ENCODE data around the gene DHX40. TPM values are rescaled to one million over a fixed set of nuclear protein-coding genes. Genes with fewer than 3 reads are reported as not detected.

Gene DHX40
- polyA plus RNA-seq, 1 donor (not counting 4 experiments of a cell fraction or from before 2014, with no cell fraction given): 30.7 TPM

- no peak overlapping the region for H3K9ac ChIP-seq (ENCODE audit: control insufficient read depth, extremely low read depth, insufficient read depth, low read length)
- no peak overlapping the region for H3K4me3 ChIP-seq (ENCODE audit: control insufficient read depth in 2 of 3, extremely low read depth in 1 of 3, insufficient read depth in 2 of 3, low read depth in 1 of 3, low read length in 3 of 3)
- no peak for TF ChIP-seq EZH2 (IDR thresholded peaks at IDR 0.05; ENCODE audit: low read length)
- TF ChIP-seq CTCF (optimal IDR thresholded peaks at IDR 0.05 in 1 of 3, IDR thresholded peaks at IDR 0.05 in 1 of 3, conservative IDR thresholded peaks at IDR 0.05 in 1 of 3; ENCODE audit: extremely low read depth in 1 of 3, insufficient read depth in 2 of 3, low read length in 3 of 3): no peak
- no peaks in the 10 kb centered on the region for H3K36me3 ChIP-seq (ENCODE audit: control insufficient read depth in 2 of 2, extremely low read depth in 1 of 2, insufficient read depth in 2 of 2, low read length in 2 of 2)
- no peaks in the 10 kb centered on the region for H4K20me1 ChIP-seq (ENCODE audit: control insufficient read depth, extremely low read depth, insufficient read depth, low read length)
- no peaks in the 10 kb centered on the region for H3K4me1 ChIP-seq (ENCODE audit: control insufficient read depth, extremely low read depth, insufficient read depth, low read length)
- no peak overlapping the region for H2AFZ ChIP-seq (ENCODE audit: control insufficient read depth, low read length)
- DNase-seq (ENCODE audit: low read depth, low spot score): no peak
- no peak overlapping the region for H3K4me2 ChIP-seq (ENCODE audit: control insufficient read depth, extremely low read depth, insufficient read depth, low read depth, low read length)
- dilution Hi-C loops (cut with MboI; ENCODE audit: extremely low pct_ligation_motif_present, low sequenced_read_pairs): no loop called here
- no peak overlapping the region for H3K27ac ChIP-seq (ENCODE audit: control insufficient read depth, insufficient read depth, low read length)
- no peaks in the 10 kb centered on the region for H3K9me1 ChIP-seq (ENCODE audit: control insufficient read depth, extremely low read depth, insufficient read depth, low read length)
- H3K9me3 ChIP-seq (ENCODE audit: control insufficient read depth, low read depth, low read length): no peaks in the 10 kb centered on the region
- no peaks in the 10 kb centered on the region for H3K79me2 ChIP-seq (ENCODE audit: control insufficient read depth, insufficient read depth, low read length)
- FAIRE-seq: no peak
- H3K27me3 ChIP-seq (ENCODE audit: control insufficient read depth, extremely low read depth, insufficient read depth, low read length): peaks cover 8% of the 10 kb centered on the region
Measured at GRCh38 chr17:59527931-59528330, 37.5 kb upstream of the DHX40 start.

- H3K27ac ChIP-seq (ENCODE audit: control insufficient read depth, insufficient read depth, low read length): no peak overlapping the region
- no peaks in the 10 kb centered on the region for H3K9me1 ChIP-seq (ENCODE audit: control insufficient read depth, extremely low read depth, insufficient read depth, low read length)
- no peak overlapping the region for H3K4me2 ChIP-seq (ENCODE audit: control insufficient read depth, extremely low read depth, insufficient read depth, low read depth, low read length)
- H4K20me1 ChIP-seq (ENCODE audit: control insufficient read depth, extremely low read depth, insufficient read depth, low read length): no peaks in the 10 kb centered on the region
- H3K36me3 ChIP-seq (ENCODE audit: control insufficient read depth in 2 of 2, extremely low read depth in 1 of 2, insufficient read depth in 2 of 2, low read length in 2 of 2): no peaks in the 10 kb centered on the region
- TF ChIP-seq EZH2 (IDR thresholded peaks at IDR 0.05; ENCODE audit: low read length) (no peak), CTCF (optimal IDR thresholded peaks at IDR 0.05 in 1 of 3, IDR thresholded peaks at IDR 0.05 in 1 of 3, conservative IDR thresholded peaks at IDR 0.05 in 1 of 3; ENCODE audit: extremely low read depth in 1 of 3, insufficient read depth in 2 of 3, low read length in 3 of 3) (no peak)
- no peaks in the 10 kb centered on the region for H3K4me1 ChIP-seq (ENCODE audit: control insufficient read depth, extremely low read depth, insufficient read depth, low read length)
- H3K9me3 ChIP-seq (ENCODE audit: control insufficient read depth, low read depth, low read length): no peaks in the 10 kb centered on the region
- dilution Hi-C loops (cut with MboI; ENCODE audit: extremely low pct_ligation_motif_present, low sequenced_read_pairs): no loop called here
- peaks cover 8% of the 10 kb centered on the region for H3K27me3 ChIP-seq (ENCODE audit: control insufficient read depth, extremely low read depth, insufficient read depth, low read length)
- no peak overlapping the region for H3K4me3 ChIP-seq (ENCODE audit: control insufficient read depth in 2 of 3, extremely low read depth in 1 of 3, insufficient read depth in 2 of 3, low read depth in 1 of 3, low read length in 3 of 3)
- no peak overlapping the region for H3K9ac ChIP-seq (ENCODE audit: control insufficient read depth, extremely low read depth, insufficient read depth, low read length)
- no peak overlapping the region for H2AFZ ChIP-seq (ENCODE audit: control insufficient read depth, low read length)
- FAIRE-seq (no peak), DNase-seq (ENCODE audit: low read depth, low spot score) (no peak)
- no peaks in the 10 kb centered on the region for H3K79me2 ChIP-seq (ENCODE audit: control insufficient read depth, insufficient read depth, low read length)
Measured at GRCh38 chr17:59530531-59530930, 34.9 kb upstream of the DHX40 start.
